GM21390 (cell line): ENCODE data around the gene SMIM45.
A peak's percentile ranks its signal among the peaks of the same experiment; 100 is the strongest.

ENCODE experiments used
- ATAC-seq: cut with Tn5 transposase; IDR thresholded peaks from one replicate; pipeline ENCODE4 v1.9.1; 2021; ENCODE audit not compliant: unreplicated experiment

The SMIM45 gene

DNA sequence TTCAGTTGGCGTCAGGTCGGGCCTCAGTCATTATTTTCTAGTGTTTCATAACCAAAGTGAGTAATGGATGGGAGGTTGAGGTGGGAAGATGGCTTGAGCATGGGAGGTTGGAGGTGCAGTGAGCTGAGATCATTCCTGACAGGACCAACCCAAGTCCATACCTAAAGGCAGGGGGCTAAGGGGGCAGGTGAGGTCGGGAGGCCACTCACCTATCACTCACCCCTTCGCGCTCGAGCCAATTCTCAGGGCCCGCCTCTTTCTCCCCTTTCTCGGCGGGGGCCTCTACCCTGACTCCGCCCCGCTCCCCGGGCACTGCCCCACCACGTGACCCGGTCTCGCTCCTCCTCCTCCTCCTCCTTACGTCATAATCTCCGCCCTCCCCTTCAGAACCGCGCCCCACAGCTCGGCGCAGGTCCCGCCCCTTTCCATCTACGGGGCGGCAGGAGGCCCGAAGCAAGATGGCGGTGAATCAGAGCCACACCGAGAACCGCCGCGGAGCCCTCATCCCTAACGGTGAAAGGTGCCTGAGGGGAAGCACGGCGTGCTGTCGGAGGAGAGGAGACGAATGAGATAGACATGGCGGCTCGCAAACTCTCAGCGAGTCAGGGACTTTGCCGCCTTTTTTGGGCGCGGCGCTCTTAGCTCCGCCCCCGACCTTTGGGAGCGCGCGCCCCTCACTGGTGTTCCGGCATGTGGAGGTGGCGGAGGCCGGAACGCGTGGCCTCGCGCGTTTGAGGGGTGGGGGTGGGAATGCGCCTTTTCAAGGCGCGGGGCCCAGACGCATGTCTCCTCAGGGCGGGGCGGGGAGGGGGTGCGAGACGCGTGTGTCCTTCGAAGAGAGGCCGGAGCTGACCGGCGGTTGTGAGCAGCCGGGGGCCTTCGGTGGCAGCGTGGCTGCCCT is 46.7 kb downstream of the SMIM45 start, which contains the start of gene WBP2NL:
Gene WBP2NL (plus strand): TSS at position 428 of the 901 bp plus-strand sequence. CDS start 31 bp downstream, at position 459.
- peak; percentile 73 for ATAC-seq

GRCh38 chr22:42000466-42000865 is 48.5 kb downstream of the SMIM45 start:
- no peak for ATAC-seq

GRCh38 chr22:42001121-42001520 is 49.2 kb downstream of the SMIM45 start:
- ATAC-seq, result no peak

DNA sequence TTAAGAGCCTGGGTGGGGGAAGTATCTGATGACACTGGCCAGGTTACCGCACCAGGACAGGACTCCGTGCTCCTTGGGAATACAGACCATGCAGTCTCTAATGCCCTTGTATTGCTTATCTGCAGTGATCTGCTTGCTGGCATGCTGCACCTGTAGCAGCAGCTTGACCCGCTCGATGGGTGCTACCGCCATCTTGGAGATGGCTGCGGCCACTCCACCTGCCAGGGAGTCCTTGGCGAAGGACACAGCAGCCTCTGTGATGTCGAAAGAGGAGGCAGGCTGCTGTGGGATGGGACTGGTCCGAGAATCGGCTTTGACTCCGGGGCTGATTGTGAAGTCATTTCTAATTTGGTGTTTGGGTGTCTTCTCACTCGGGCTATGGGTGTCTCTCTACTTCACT is 49.8 kb downstream of the SMIM45 start:
- no peak for ATAC-seq

GRCh38 chr22:42007922-42008321 is 56.0 kb downstream of the SMIM45 start:
- ATAC-seq, result no peak
